T-helper 9 cell (primary cell): ENCODE data around the gene OGDH.
"Not testable (repeated sequence)": the region's sequence is repeated elsewhere in the genome, so short reads cannot be mapped to it uniquely, and the experiment has no call there.

Experiments used
- DNase-seq: peaks from one replicate; pipeline ENCODE4 v3.0.0-alpha.2; 2020

The OGDH gene

DNA sequence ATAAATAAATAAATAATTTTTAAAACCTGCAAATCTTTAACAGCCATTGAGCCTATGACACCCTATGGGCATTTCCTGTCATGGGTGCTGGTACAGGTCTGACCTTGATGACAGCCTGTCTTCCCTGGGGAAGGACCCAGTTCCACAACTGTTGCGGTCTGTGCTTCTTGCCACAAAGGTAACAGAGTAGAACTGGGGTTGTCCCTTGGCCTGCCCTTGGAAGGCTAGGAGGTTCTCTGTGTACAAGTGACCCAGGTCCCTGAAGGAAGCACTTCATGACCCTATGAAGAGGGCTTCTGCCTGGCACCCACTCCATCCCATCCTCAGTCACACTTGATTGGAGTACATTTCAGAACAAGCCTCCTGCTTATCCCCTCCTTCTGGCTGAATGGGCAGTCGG is 66.9 kb downstream of the OGDH start:
- DNase-seq: no peak

DNA sequence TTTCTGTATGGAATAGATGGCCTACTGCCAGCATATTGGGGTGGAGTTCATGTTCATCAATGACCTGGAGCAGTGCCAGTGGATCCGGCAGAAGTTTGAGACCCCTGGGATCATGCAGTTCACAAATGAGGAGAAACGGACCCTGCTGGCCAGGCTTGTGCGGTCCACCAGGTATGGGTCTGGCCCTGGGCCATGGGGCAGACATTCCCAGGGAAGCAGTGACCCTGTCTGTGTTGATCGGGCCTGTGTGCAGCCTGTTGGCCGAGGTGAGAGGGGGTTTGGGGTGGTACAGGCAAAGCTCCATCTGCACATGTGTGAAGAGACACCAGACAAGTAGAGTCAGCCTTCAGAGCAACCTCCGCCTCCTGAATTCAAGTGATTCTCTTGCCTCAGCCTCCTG is 67.3 kb downstream of the OGDH start:
- DNase-seq: no peak

DNA sequence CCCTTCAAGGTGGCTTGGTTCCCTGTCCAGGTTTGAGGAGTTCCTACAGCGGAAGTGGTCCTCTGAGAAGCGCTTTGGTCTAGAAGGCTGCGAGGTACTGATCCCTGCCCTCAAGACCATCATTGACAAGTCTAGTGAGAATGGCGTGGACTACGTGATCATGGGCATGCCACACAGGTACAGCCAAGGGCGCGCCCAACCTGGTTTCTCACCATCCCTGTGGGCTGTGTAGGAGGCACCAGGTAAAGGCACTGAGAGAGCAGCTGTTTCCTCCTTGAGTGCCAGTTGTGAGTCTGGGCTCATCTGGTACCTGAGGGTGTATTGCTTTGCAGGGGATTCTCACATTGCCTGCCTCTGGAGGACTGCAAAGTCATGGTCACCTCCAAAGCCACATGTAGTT is 68.0 kb downstream of the OGDH start:
- DNase-seq: no peak

DNA sequence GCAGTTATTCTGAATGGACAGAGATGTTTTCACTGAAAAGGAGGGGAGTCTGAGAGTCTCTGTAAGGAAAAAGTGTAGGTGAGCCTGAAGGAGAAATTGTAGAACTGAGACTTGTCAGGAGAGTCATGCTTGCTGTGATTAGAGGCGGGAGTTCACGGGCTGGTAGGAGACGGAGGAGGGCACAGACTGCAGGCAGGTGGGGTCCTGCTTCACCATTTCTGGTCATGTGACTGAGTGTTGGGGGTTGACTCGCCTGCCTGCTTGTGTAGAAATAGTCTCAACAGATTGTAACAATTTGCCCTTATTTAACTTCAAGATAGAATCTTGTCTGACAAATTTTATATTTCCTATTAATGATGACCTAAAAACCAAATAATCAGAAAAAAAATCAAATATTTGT is 70.3 kb downstream of the OGDH start:
- no peak for DNase-seq

DNA sequence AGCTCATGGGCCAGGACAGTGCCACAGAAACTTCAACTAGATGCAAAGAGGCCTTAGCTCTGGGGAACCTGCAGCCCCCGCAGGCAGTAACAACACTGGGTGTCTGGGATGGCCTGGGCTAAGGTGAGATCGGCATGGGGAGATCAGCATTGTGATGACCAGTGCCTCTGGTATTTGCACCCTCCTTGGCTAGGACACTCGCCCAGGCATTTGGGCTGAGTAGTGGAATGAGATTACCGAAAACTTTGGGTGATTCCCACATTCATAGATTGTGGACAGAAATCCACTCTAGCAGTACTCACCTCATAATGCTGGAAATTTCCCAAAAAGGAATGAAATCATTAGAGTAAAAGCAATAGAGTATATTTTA is 71.7 kb downstream of the OGDH start:
- no peak for DNase-seq

DNA sequence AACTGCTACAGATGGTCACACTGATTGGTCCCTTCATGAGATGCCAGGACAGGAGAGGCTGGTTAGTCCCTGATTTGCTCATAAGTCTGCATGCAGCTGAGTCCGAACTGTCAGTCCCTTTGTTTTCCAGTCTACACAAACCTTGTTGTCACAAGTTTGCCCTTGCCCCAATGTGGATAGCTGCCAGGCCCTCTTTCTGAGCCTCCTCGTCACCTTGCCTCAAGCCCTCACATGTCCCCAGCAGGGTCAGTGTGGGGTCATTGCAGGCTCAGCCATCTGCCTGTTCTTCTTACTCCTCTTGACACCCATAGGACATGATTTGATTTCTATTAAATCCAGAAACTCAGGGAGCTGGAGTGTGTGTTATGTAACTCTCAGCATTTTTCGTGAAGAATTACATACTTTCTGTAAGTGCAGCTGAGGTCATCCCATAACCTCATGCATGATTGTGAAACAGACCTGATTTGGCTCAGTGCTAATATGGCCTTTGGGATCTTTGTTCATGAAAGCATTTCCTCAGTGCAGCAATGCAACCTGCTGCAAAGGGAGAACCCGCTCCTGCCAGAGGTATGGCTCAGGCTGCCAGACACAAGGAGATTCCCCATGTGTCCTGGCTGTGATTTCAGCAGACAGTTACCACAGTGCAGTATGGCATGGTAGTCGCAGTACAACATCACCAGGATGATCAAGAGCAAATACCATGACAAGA is 72.2 kb downstream of the OGDH start:
- DNase-seq: no peak

DNA sequence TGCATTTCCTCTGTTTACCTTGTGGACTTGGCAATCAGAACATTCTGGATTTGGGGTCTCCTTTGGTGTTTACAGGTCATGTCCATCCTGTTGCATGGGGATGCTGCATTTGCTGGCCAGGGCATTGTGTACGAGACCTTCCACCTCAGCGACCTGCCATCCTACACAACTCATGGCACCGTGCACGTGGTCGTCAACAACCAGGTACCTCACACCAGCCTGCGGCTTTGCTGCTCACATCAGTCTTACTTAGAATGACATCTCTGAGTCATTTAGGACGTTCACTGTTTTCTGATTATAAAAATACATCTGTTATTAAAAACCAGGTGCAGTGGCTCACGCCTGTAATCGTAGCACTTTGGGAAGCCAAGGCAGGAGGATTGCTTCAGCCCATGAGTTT is 75.2 kb downstream of the OGDH start:
- DNase-seq: no peak

DNA sequence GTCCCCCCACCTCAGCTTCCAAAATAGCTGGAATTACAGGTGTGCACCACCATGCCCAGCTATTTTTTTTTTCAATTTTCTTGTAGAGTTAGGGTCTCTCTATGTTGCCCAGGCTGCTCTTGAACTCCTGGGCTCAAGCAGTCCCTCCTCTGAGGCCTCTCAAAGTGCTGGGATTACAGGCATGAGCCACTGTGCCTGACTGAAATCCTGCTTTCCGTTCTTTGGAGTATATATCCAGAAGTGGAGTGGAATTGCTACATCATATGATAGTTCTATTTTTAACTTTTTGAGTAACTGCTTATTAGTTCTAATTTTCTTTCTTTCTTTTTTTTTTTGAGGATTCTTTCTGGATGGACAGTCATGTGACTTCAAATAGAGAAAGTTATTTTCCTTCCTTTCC is 79.3 kb downstream of the OGDH start:
- DNase-seq: no peak

DNA sequence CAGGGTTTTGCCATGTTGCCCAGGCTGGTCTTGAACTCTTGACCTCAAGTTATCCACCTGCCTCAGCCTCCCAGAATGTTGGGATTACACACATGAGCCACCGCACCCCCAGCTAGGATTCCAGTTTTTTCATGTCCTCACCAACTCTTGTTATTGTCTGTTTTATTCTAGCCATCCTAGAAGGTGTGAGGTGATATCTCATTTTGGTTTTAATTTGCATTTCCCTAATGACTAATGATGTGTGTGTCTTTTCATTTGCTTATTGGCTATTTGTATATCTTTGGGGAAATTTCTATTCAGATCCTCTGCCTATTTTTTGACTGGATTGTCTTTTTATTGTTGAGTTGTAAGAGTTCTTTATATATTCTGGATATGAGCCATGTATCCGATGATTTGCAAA is 83.0 kb downstream of the OGDH start:
- no peak for DNase-seq

DNA sequence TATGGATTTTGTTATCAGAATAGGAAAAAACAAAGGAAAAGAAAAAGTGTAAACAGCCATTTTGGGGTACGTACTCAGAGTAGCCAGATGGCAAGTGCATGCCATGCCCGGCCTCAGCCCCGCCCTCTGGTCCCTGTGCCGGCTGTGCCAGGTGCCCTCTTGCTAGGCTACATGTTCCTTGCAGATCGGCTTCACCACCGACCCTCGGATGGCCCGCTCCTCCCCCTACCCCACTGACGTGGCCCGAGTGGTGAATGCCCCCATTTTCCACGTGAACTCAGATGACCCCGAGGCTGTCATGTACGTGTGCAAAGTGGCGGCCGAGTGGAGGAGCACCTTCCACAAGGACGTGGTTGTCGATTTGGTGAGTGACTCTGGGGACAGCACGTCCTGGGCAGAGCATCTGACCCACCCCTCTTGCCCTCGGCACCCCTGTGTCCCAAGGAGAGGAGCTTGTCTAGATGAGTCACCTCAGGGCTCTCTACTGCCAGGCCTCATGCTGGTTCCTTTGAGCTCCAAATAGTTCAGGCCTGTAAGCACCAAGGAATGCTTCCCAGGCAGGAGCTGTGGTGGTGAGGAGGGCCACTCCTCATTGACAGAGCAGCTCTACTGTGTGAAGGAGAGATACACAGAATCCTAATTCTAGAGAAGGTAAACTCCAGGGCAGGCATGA is 87.3 kb downstream of the OGDH start:
- no peak for DNase-seq

DNA sequence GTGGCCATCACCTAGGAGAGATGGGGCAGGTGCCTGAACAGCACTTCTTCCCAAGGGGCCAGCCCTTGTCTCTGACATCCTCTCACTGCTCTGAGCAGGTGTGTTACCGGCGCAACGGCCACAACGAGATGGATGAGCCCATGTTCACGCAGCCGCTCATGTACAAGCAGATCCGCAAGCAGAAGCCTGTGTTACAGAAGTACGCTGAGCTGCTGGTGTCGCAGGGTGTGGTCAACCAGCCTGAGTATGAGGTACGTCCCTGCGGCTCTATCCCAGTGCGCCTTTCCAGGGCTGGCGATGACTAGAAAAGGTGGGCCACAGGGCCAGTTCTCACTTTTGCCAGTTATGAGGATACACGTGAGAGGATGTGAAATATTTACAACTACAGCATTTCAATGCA is 87.9 kb downstream of the OGDH start:
- no peak for DNase-seq

DNA sequence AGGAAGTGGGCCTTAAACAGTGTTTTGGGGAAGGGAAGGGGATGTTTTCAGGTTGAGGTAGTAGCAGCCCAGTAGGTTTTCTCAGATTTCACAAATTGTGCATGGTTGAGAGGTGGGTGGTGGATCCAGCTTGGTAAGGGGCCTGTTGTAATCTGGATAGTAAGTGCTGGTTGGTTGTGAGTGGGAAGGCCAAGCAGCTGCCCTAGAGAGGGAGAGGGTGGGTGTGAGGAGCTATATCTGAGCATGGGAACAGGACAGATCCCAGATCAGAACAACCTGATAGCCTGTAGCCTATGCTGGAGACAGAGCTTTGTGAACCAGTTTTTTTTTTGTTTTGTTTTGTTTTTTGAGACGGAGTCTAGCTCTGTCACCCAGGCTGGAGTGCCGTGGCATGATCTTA is 88.3 kb downstream of the OGDH start:
- DNase-seq: no peak

DNA sequence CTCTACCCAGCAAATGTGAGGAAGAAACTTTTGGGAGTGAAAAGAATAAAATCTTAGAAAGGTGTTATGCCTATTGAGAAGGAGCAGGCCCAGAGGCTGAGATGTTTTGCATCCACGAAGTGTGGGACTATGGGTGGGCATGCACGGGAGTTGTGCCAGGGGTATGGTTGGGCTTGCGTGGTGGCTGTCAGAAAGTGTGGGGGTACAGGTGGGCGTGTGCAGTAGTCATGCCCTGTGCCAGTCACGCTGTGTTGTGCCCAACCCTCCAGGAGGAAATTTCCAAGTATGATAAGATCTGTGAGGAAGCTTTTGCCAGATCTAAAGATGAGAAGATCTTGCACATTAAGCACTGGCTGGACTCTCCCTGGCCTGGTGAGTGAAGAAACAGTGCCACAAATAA is 89.3 kb downstream of the OGDH start:
- no peak for DNase-seq

DNA sequence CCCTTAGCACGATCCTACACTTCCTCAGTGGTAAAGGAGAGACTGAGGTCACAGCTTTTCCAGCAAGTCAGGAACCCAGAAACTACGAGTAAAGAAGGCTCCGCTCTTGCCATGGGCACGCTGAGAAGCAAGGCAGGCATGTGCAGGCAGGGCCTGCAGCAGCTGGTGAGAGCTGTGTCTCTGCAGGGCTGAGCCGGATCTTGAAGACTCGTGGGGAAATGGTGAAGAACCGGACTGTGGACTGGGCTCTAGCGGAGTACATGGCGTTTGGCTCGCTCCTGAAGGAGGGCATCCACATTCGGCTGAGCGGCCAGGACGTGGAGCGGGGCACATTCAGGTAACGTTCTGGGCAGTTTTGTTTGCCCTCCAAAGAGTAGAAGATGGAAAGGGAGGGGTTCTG is 90.3 kb downstream of the OGDH start:
- DNase-seq: no peak

DNA sequence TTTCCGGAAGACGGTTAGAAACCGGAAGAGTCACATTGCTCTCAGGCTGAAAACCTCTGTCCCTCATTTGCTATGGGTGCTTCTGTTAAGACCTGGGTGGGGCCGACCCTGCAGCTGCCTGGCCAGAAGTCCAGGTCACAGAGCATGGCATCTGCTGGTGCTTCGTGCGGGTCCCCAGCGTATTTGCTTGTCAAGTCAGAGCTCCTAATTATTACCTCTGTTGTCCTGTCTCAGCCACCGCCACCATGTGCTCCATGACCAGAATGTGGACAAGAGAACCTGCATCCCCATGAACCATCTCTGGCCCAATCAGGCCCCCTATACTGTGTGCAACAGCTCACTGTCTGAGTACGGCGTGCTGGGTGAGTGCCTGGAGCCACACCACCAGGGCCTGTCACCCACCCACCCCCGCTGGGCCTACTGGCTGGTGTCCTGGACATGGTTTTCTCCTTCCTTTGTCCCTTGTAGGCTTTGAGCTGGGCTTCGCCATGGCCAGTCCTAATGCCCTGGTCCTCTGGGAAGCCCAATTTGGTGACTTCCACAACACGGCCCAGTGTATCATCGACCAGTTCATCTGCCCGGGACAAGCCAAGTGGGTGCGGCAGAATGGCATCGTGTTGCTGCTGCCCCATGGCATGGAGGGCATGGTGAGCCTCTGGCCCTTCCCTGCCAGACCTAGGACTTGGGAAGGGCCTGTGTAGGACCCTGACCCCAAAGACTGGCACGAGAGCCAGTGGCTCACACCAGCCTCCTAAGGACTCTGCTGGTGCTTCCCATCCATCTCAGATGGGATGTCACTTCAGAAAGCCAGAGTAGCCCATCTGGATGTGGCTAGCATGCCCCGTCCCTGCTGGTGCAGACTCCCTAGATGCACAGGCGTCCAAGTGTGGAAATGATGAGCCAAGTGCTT is 91.0 kb downstream of the OGDH start:
- DNase-seq: no peak

DNA sequence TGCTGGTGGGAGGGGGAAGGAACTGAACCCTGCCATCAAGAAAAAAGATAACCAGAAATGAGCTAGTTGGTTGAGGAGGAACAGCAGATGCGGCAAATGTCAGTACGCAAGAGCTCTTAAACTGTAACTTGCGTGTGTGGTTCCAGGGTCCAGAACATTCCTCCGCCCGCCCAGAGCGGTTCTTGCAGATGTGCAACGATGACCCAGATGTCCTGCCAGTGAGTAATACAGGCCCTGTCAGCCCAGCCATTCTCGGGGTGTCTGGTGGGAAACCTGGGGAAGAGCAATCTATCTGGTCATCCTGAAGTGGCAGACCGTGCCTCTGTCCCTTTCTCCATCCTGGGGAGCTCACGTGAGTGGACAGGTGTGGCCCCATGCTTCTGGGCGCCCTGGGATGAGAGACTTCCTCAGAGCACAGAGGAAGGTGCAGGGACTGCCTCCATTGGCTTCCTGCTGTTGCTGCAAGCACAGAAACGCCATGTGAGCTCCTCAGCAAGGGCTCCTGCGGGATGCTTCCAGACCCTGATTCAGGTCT is 91.7 kb downstream of the OGDH start:
- DNase-seq: no peak

DNA sequence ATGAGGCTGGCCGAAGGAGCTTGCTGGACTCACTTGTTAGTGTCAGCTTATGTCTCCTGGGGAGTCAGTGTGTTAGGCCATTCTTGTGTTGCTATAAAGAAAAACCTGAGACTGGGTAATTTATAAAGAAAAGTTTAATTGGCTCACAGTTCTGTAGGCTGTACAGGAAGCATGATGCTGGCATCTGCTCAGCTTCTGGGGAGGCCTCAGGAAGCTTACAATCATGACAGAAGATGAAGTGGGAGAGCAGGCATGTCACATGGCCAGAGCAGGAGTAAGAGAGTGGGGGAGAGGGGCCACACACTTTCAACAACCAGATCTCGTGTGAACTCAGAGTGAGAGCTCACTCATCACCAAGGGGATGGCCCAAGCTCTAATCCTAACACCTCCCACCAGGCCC is 93.2 kb downstream of the OGDH start:
- DNase-seq: not testable (repeated sequence)

DNA sequence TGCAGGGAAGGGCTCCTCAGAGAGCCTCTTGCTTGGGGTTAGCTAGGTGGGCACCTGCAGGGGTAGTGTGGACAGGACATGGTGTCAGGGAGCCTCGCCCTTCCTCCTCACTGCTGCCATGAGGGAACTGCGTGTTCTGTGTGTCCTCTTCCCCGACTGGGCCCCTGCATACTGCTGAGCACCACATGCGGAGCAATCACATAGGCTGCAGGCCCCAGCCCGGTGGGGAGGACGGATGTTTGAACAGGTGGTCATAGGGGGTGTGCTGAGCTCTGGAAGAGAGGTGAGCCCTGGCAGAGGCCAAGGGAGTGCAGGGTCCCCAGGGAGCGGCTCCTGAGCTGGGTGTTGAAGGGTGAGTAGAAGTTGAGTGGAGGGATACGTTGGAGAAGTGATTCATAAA is 93.9 kb downstream of the OGDH start:
- DNase-seq: no peak

DNA sequence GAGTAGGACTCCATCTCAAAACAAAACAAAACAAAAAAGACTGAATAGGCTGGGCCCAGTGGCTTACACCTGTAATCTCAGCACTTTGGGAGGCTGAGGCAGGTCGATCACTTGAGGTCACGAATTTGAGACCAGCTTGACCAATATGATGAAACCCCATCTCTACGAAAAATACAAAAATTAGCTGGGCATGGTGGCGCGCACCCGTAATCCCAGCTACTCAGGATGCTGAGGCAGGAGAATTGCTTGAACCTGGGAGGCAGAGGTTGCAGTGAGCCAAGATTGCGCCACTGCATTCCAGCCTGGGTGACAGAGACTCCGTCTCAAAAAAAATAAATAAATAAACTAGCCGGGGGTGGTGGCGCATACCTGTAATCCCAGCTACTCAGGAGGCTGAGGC is 97.0 kb downstream of the OGDH start:
- not testable (repeated sequence) for DNase-seq

DNA sequence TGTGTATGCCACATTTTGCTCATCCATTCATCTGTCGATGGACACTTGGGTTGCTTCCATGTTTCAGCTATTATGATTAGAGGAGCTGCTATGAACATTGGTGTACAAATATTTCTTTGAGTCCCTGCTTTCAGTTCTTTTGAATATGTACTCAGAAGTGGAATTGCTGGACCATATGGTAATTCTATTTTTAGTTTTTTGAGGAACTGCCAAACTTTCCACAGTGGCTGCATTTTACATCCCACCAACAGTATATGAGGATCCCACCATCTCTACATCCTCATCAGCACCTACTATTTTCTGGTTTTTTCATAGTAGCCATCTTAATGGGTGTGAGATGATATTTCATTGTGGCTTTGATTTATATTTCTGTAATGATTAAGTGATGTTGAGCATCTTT is 97.5 kb downstream of the OGDH start:
- no peak for DNase-seq

DNA sequence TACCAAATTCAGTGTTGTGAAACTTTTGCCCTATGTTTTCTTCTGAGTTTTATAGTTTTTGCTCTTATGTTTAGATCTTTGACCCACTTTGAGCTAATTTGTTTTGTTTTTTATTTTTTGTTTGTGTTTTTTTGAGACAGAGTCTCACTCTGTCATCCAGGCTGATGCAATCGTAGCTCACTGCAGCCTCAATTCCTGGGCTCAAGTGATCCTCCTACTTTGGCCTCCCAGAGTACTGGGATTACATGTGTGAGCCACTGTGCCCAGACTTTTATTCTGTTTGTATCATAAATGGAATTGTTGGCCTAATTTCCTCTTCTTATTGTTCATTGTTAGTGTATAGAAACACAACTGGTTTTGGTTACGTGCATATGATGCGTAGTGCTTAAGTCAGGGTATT is 99.0 kb downstream of the OGDH start:
- DNase-seq: no peak

DNA sequence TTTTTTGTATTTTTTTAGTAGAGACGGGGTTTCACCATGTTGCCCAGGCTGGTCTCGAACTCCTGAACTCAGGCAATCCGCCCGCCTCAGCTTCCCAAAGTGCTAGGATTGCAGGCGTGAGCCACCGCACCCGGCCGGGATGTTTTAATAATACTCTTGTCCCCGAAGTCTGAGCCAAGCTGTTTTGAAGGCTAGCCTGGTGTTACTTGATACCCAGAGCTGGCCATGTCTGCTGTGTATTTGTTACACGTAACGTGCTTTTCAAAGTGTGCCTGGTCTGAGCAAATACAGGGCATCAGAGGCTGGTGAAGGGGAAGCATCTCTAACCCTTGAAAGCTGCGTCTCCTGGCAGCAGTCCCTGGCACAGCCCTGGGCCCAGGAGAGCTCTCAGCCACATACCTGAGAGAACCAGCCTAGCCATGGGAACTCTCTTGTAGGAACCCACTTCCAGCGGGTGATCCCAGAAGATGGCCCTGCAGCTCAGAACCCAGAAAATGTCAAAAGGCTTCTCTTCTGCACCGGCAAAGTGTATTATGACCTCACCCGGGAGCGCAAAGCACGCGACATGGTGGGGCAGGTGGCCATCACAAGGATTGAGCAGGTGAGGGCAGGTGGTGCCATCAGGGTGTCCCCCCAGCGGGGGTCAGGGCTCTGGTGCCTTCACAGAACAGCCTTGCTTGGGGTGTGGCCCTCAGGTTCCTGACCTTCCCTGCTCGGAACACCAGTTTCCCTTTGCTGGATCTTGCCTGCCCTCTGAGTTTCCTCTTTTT is 100.5 kb downstream of the OGDH start:
- no peak for DNase-seq
